ENCODE data around the gene KDM2B.

KDM2B gene

DNA sequence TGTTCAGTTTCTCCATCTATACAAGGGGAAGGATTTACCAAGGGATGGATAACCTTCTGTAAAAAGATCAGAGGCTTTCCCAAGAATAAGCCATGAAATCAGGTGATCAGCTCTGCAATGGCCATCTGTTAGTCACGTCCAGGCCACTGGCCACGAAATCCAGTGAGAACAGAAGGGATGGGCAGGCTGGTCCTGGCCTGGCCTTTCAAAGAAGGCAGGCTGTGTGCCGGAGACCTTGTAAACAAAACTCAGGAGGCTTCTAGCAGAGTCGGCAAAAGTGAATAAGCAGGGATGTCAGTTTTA is 112.4 kb downstream of the KDM2B start:
- no peak overlapping the region for H4K5ac ChIP-seq (ENCODE audit: low read length)
- peaks cover 7% of the 10 kb centered on the region for H3K4me1 ChIP-seq (ENCODE audit: control insufficient read depth, low read depth, low read length)
- no peaks in the 10 kb centered on the region for H3K36me3 ChIP-seq (ENCODE audit: control insufficient read depth, insufficient read depth, low read length)
- H4K8ac ChIP-seq (ENCODE audit: low read depth, low read length): no peak overlapping the region
- no peak overlapping the region for H3K18ac ChIP-seq (ENCODE audit: low read length)
- no peak overlapping the region for H3K27ac ChIP-seq (ENCODE audit: low read depth, low read length)
- no peak overlapping the region for H3K4ac ChIP-seq (ENCODE audit: low read depth, low read length)
- peaks cover 17% of the 10 kb centered on the region for H3K79me1 ChIP-seq (ENCODE audit: low read length)
- no peak overlapping the region for H3K4me3 ChIP-seq (ENCODE audit: low read length)
- H2BK5ac ChIP-seq (ENCODE audit: low read length): no peak overlapping the region
- no peak overlapping the region for H2BK120ac ChIP-seq (ENCODE audit: low read depth, low read length)
- no peak overlapping the region for H2AK5ac ChIP-seq (ENCODE audit: low read length)
- H3K27me3 ChIP-seq (ENCODE audit: insufficient read depth, low read length, poor library complexity): no peaks in the 10 kb centered on the region
- no peak overlapping the region for H2BK15ac ChIP-seq (replicated peaks; ENCODE audit: low read depth)
- H3K4me2 ChIP-seq (ENCODE audit: low read length): no peak overlapping the region
- H3K23ac ChIP-seq (ENCODE audit: low read length): no peak overlapping the region
- peaks cover 22% of the 10 kb centered on the region for H3K79me2 ChIP-seq (ENCODE audit: control insufficient read depth, insufficient read depth, low read length)
- no peak overlapping the region for H3K9ac ChIP-seq (ENCODE audit: low read length)
- DNase-seq: no peak
- WGBS (ENCODE audit: extremely low coverage, insufficient coverage, low lambda C conversion rate): no CpG with 5 or more reads among the region's 4 CpGs
- no peak overlapping the region for H3K56ac ChIP-seq (ENCODE audit: low read length)

DNA sequence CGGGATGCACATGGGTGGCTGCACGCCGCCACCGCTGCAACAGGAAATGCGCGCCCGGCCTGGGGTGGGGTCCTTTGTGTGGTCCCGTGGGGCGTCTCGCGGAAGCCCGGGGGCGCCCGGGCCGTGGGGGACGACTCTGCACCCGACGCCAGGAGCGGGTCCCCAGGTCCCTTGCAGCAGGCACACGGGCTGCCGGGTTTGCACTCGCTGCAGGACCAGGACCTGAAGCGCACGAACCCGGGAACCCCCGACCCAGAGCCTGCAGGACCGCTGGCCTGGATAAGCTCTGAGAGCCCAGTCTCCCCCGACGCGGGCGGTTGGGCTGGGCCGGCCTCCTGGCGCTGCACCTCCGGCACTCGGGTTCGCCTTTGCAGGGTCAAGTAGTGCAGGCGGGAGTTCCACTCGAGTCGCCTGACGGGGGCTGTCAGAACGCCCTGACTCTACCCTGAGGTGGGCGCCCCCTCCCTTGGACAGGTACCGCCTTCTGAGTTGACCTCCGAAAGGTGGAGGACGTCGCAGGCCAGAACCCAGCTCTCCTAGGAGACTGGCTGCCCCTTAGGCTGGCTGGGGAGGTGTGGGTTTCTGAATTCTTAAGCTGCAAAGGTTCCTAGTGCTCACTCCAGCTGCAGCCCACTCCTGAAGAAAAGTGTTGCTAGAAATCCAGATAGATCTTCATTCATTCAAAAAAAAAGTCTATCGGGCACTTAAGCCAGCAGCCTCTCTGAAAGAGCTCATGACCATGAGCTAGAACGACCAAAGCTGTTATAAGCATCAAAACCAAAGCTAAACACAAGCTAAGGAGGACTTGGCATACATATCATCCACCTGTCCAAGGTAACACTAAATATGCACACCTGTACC is 113.0 kb downstream of the KDM2B start:
- Histone ChIP-seq H3K56ac (ENCODE audit: low read length) (peak overlapping the region; percentile 83), H3K4me1 (ENCODE audit: control insufficient read depth, low read depth, low read length) (peaks cover 7% of the 10 kb centered on the region), H3K18ac (ENCODE audit: low read length) (no peak overlapping the region), H3K79me2 (ENCODE audit: control insufficient read depth, insufficient read depth, low read length) (peaks cover 22% of the 10 kb centered on the region), H2BK15ac (replicated peaks; ENCODE audit: low read depth) (no peak overlapping the region), H2BK5ac (ENCODE audit: low read length) (no peak overlapping the region), H4K5ac (ENCODE audit: low read length) (no peak overlapping the region), H3K27ac (ENCODE audit: low read depth, low read length) (no peak overlapping the region), H2AK5ac (ENCODE audit: low read length) (no peak overlapping the region), H4K8ac (ENCODE audit: low read depth, low read length) (no peak overlapping the region), H2BK120ac (ENCODE audit: low read depth, low read length) (no peak overlapping the region), H3K4me3 (ENCODE audit: low read length) (peak overlapping the region; percentile 40), H3K4me2 (ENCODE audit: low read length) (peak overlapping the region; percentile 89), H3K4ac (ENCODE audit: low read depth, low read length) (peak overlapping the region; percentile 24), H3K23ac (ENCODE audit: low read length) (no peak overlapping the region), H3K9ac (ENCODE audit: low read length) (peak overlapping the region; percentile 74), H3K36me3 (ENCODE audit: control insufficient read depth, insufficient read depth, low read length) (no peaks in the 10 kb centered on the region), H3K79me1 (ENCODE audit: low read length) (peaks cover 17% of the 10 kb centered on the region), H3K27me3 (ENCODE audit: insufficient read depth, low read length, poor library complexity) (no peaks in the 10 kb centered on the region)
- WGBS (ENCODE audit: extremely low coverage, insufficient coverage, low lambda C conversion rate): no CpG with 5 or more reads among the region's 48 CpGs
- peak; percentile 74 for DNase-seq

DNA sequence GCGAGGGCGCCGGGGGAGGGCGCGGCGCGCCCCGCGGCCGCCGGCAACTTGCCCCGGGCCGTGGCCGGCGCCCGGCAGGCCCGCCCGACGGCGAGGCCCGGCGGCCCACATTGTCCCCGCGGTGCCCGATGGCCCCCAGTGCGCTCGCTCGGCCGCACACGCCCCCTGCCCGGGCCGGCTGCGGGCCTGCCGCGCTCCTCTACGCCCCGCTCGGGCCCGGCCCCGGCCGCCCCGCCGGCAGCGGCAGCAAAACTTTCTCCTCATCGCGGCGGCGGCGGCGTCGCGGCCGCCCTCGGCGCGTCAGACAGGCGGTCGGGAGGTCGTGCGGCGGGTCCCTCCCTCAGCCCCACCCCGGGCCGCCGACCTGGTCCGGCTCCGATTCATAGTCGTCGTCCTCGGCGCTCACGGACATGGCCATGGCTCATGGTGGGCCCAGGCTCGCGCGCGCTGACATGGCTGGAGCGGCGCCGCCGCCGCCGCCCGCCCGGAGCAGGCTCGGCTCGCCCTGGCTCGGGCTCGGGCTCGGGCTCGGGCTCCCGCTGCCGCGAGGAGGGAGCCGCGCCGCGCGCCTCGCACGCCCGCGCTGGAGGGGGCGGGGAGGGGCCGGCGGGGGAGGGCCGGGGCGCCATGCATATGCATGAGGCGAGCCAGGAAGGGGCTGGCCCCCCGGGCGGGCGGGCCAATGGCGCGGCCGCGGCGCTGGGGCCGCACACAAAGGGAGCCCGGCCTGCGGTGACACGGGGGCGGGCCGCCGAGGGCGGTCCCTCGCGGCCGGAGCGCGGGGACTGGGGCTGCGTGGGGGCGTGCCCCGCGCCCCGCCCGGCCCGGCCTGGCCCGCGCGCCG is 113.8 kb downstream of the KDM2B start:
- Histone ChIP-seq H3K4me2 (ENCODE audit: low read length) (peak overlapping the region; percentile 89), H3K9ac (ENCODE audit: low read length) (peak overlapping the region; percentile 82), H3K27ac (ENCODE audit: low read depth, low read length) (peak overlapping the region; percentile 75), H3K4me3 (ENCODE audit: low read length) (peak overlapping the region; percentile 49), H4K8ac (ENCODE audit: low read depth, low read length) (no peak overlapping the region), H3K18ac (ENCODE audit: low read length) (peak overlapping the region; percentile 86), H3K56ac (ENCODE audit: low read length) (peak overlapping the region; percentile 89), H3K27me3 (ENCODE audit: insufficient read depth, low read length, poor library complexity) (no peaks in the 10 kb centered on the region), H2BK5ac (ENCODE audit: low read length) (no peak overlapping the region), H2AK5ac (ENCODE audit: low read length) (no peak overlapping the region), H4K5ac (ENCODE audit: low read length) (no peak overlapping the region), H3K79me1 (ENCODE audit: low read length) (peaks cover 18% of the 10 kb centered on the region), H3K79me2 (ENCODE audit: control insufficient read depth, insufficient read depth, low read length) (peaks cover 24% of the 10 kb centered on the region), H3K4me1 (ENCODE audit: control insufficient read depth, low read depth, low read length) (peaks cover 7% of the 10 kb centered on the region), H3K4ac (ENCODE audit: low read depth, low read length) (no peak overlapping the region), H2BK120ac (ENCODE audit: low read depth, low read length) (no peak overlapping the region), H3K36me3 (ENCODE audit: control insufficient read depth, insufficient read depth, low read length) (no peaks in the 10 kb centered on the region), H2BK15ac (replicated peaks; ENCODE audit: low read depth) (no peak overlapping the region), H3K23ac (ENCODE audit: low read length) (peak overlapping the region; percentile 97)
- DNase-seq: peak; percentile 91
- WGBS (ENCODE audit: extremely low coverage, insufficient coverage, low lambda C conversion rate): no CpG with 5 or more reads among the region's 139 CpGs

DNA sequence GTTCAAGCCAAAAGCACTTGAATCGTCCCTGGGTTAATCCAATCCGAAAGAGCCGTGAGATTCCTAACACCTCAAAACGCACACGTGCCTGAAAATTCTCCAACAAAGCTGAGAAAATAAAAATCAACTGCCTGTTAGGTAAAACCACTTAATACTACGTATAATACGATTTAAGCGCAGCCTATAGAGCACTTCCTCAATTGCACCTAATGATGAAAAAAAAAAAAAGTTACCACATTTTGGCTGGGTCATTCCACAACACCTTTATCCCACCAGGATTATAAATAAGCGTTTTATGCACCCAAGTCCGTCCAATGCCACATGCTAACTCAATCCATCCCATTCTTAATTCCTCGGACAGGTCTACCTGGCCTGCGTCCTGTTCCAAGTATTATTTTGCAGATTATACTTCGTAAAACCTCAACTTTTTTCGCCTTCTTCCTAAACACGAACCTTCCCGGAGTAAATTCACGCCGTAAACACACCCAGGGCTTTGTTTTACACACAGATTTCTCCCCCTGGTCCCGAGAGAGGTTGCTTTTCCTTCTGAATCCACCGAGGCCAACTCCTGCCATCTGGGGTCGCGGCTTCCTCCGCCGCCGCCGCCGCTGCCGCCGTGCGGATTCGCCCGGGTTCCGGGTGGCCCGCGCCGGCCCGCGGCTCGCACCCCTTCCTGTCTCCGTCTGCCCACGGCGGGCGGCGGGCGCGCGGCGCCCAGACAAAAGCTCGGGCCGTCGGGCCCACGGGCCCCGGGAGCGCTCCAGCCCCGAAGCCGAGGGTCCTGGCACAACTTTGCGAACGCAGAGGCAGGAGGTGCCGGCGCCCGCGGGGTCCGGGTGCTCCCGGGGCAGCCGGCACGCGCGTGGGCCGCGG is 114.7 kb downstream of the KDM2B start:
- WGBS (ENCODE audit: extremely low coverage, insufficient coverage, low lambda C conversion rate): no CpG with 5 or more reads among the region's 70 CpGs
- H3K79me2 ChIP-seq (ENCODE audit: control insufficient read depth, insufficient read depth, low read length): peaks cover 32% of the 10 kb centered on the region

DNA sequence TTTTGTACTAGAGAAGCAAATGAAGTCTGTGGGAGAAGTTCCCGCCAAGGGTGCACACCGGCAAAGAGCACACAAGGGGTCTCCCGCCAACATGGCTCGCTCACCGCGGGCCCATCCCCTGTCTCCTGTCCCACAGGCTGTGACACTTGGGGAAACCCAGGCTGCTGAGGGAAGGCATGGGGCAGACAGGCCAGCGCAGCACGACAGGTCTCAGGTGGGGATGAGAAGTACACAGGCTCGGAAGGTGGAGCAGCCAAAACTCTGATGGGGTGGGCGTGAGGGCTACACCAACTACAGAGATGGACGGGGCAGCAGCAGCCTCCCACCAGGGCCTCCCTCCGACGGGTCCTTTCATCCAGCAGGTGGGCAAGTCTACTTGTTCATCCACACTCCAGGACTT is 116.5 kb downstream of the KDM2B start:
- Histone ChIP-seq H2BK120ac (ENCODE audit: low read depth, low read length) (no peak overlapping the region), H3K79me2 (ENCODE audit: control insufficient read depth, insufficient read depth, low read length) (peaks cover 42% of the 10 kb centered on the region), H2BK15ac (replicated peaks; ENCODE audit: low read depth) (no peak overlapping the region), H3K27me3 (ENCODE audit: insufficient read depth, low read length, poor library complexity) (no peaks in the 10 kb centered on the region), H4K8ac (ENCODE audit: low read depth, low read length) (no peak overlapping the region), H2AK5ac (ENCODE audit: low read length) (no peak overlapping the region), H2BK5ac (ENCODE audit: low read length) (no peak overlapping the region), H4K5ac (ENCODE audit: low read length) (no peak overlapping the region), H3K4ac (ENCODE audit: low read depth, low read length) (no peak overlapping the region), H3K9ac (ENCODE audit: low read length) (no peak overlapping the region), H3K4me2 (ENCODE audit: low read length) (no peak overlapping the region), H3K4me3 (ENCODE audit: low read length) (no peak overlapping the region), H3K79me1 (ENCODE audit: low read length) (peaks cover 26% of the 10 kb centered on the region), H3K23ac (ENCODE audit: low read length) (no peak overlapping the region), H3K27ac (ENCODE audit: low read depth, low read length) (no peak overlapping the region), H3K4me1 (ENCODE audit: control insufficient read depth, low read depth, low read length) (peaks cover 7% of the 10 kb centered on the region), H3K18ac (ENCODE audit: low read length) (no peak overlapping the region), H3K36me3 (ENCODE audit: control insufficient read depth, insufficient read depth, low read length) (no peaks in the 10 kb centered on the region), H3K56ac (ENCODE audit: low read length) (no peak overlapping the region)
- no CpG with 5 or more reads among the region's 13 CpGs for WGBS (ENCODE audit: extremely low coverage, insufficient coverage, low lambda C conversion rate)
- no peak for DNase-seq

More for the DNA sequence above, 114.7 kb downstream of the KDM2B start:
- Histone ChIP-seq H2AK5ac (ENCODE audit: low read length) (no peak overlapping the region), H3K56ac (ENCODE audit: low read length) (peak overlapping the region; percentile 84), H4K8ac (ENCODE audit: low read depth, low read length) (no peak overlapping the region), H3K18ac (ENCODE audit: low read length) (peak overlapping the region; percentile 86), H2BK5ac (ENCODE audit: low read length) (no peak overlapping the region), H3K4me2 (ENCODE audit: low read length) (peak overlapping the region; percentile 73), H2BK15ac (replicated peaks; ENCODE audit: low read depth) (no peak overlapping the region), H3K36me3 (ENCODE audit: control insufficient read depth, insufficient read depth, low read length) (no peaks in the 10 kb centered on the region), H3K4ac (ENCODE audit: low read depth, low read length) (no peak overlapping the region), H3K79me1 (ENCODE audit: low read length) (peaks cover 21% of the 10 kb centered on the region), H3K23ac (ENCODE audit: low read length) (peak overlapping the region; percentile 97), H3K4me3 (ENCODE audit: low read length) (peak overlapping the region; percentile 54), H3K9ac (ENCODE audit: low read length) (peak overlapping the region; percentile 74), H3K4me1 (ENCODE audit: control insufficient read depth, low read depth, low read length) (peaks cover 7% of the 10 kb centered on the region), H3K27ac (ENCODE audit: low read depth, low read length) (no peak overlapping the region), H2BK120ac (ENCODE audit: low read depth, low read length) (no peak overlapping the region), H3K27me3 (ENCODE audit: insufficient read depth, low read length, poor library complexity) (no peaks in the 10 kb centered on the region), H4K5ac (ENCODE audit: low read length) (no peak overlapping the region)
- DNase-seq: no peak
